PFSK-1 (cell line): ENCODE data around the gene ABCC1.

Experiments used
- FOXP2 ChIP-seq: optimal IDR thresholded peaks from 2 replicates; pipeline ENCODE3; 2011; ENCODE audit warnings: borderline replicate concordance, control low read depth, inconsistent platforms; ENCODE audit not compliant: insufficient read depth; ENCODE audit errors: extremely low read length, extremely low read depth
- POLR2AphosphoS5 ChIP-seq: IDR thresholded peaks from 2 replicates; pipeline ENCODE4 v1.6.1; 2012; ENCODE audit warnings: low read depth, mild to moderate bottlenecking, control low read depth, low read length, moderate library complexity
- SIN3A ChIP-seq: IDR thresholded peaks from 2 replicates; pipeline ENCODE4 v1.6.1; 2012; ENCODE audit warnings: mild to moderate bottlenecking, low read length, moderate library complexity, borderline replicate concordance; ENCODE audit not compliant: insufficient read depth
- TAF1 ChIP-seq: IDR thresholded peaks from 2 replicates; pipeline ENCODE4 v1.6.1; 2012; ENCODE audit warnings: low read length, control low read depth, borderline replicate concordance; ENCODE audit not compliant: insufficient read depth
- TF ChIP-seq, protein P1 (sequence below), 2 experiments: IDR thresholded peaks; 2 replicates each; pipeline versions ENCODE4 v1.6.1 to v1.8.0; 2011 to 2012; ENCODE audit warnings: low read depth in 2 of 2, low read length in 2 of 2, control low read depth in 1 of 2, inconsistent platforms in 1 of 2, mild to moderate bottlenecking in 1 of 2, moderate library complexity in 1 of 2; ENCODE audit not compliant: insufficient read depth in 1 of 2

Gene ABCC1

DNA sequence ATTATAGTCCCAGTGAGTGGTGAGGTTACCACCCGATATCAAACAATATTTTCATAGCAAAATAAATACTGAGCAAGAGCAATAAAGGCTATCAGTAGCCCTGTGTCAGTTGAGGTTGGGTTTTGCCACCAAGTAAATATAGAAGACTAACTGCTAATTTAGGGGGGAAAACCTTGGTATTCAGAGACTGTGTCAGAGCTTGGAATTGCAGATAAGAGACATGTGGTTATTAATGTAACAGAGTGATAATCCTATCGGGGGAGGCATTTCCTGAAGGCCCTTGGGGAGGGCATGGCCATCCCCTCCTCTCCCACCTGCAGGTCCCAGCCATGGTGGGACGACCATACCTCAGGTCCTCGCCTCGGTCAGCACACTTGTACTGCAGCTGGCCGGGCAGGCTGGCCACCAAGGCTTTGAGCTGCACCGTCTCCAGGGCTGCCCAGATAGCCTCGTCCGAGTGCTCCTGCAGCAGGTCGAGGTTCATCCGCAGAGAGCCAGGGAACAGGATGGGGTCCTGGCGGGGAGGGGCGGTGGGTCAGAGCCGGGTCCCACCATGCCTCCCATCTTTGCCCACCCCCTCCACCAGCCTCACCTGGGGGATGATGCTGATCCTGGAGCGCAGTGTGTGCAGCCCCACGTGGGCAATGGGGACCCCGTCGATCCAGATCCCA lies 205.0 kb downstream of the ABCC1 start:
- TF ChIP-seq, protein P1, sequence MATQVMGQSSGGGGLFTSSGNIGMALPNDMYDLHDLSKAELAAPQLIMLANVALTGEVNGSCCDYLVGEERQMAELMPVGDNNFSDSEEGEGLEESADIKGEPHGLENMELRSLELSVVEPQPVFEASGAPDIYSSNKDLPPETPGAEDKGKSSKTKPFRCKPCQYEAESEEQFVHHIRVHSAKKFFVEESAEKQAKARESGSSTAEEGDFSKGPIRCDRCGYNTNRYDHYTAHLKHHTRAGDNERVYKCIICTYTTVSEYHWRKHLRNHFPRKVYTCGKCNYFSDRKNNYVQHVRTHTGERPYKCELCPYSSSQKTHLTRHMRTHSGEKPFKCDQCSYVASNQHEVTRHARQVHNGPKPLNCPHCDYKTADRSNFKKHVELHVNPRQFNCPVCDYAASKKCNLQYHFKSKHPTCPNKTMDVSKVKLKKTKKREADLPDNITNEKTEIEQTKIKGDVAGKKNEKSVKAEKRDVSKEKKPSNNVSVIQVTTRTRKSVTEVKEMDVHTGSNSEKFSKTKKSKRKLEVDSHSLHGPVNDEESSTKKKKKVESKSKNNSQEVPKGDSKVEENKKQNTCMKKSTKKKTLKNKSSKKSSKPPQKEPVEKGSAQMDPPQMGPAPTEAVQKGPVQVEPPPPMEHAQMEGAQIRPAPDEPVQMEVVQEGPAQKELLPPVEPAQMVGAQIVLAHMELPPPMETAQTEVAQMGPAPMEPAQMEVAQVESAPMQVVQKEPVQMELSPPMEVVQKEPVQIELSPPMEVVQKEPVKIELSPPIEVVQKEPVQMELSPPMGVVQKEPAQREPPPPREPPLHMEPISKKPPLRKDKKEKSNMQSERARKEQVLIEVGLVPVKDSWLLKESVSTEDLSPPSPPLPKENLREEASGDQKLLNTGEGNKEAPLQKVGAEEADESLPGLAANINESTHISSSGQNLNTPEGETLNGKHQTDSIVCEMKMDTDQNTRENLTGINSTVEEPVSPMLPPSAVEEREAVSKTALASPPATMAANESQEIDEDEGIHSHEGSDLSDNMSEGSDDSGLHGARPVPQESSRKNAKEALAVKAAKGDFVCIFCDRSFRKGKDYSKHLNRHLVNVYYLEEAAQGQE (IDR thresholded peaks at IDR 0.05; ENCODE audit: insufficient read depth in 1 of 2, low read depth in 2 of 2, low read length in 2 of 2): no peak
- TF ChIP-seq FOXP2 (no peak), POLR2AphosphoS5 (no peak), TAF1 (no peak), SIN3A (no peak)

DNA sequence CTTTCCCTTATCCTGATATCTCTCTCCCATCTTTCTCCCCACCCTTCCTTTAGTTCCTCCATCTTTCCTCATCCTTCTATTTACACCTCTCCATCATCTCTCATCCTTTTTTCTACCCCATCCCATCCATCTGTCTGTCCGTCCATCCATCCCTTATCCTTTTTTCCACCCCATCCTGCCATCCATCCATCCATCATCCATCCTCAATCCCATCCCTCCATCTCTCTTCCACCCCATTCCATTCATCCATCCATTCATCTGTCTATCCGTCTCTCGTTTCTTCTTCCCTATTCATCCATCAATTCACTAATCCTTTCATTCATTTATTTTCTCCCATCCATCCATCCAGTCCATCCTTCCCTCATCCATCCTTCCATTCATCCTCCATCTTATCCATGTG lies 205.8 kb downstream of the ABCC1 start:
- TF ChIP-seq SIN3A: no peak

DNA sequence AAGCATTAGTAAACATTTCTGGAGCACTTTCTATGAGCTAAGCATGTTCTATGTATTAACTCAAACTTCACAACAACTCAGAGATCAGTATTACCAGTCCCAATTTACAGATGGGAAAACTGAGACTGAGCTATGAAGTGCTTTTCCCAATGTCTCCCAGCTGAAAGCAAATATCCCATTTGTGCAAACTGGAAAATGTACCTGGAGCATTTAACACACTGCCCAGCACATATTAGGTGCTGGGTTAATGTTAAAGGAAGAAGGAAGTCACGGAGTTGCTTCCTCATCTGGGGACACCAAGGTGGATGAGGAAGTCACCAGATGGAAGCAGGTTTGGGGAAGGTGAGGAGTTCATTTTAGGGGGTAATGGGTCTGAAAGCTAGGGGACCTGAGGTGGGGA lies 207.8 kb downstream of the ABCC1 start:
- TF ChIP-seq, protein P1 (IDR thresholded peaks at IDR 0.05; ENCODE audit: insufficient read depth in 1 of 2, low read depth in 2 of 2, low read length in 2 of 2): no peak
- TF ChIP-seq SIN3A: no peak

DNA sequence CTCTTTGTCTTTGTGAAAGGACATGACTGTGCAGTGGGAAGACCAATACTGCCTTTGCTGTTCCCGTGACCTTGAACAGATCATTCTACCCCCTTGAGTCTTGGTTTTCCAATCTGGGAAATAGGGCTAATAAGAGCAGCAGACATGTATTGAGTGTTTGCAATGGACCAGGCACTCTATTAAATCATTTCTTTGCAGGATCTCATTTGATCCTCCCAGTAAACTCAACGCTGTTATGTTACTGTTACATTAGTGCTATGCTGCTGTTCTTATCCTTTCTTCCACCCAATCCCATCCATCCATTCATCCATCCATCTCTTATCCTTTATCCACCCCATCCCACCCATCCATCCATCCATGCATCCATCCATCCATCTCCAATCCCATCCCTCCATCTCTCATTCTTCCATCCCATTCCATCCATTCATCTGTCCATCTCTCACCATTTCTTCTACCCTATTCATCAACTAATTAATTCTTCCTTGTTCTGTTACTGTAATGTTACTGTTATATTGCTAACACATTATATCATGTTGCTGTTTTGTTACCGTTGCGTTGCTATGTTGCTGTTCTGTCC lies 208.8 kb downstream of the ABCC1 start:
- TF ChIP-seq POLR2AphosphoS5 (no peak), TAF1 (no peak), FOXP2 (no peak), SIN3A (no peak)
- TF ChIP-seq, protein P1 (IDR thresholded peaks at IDR 0.05; ENCODE audit: insufficient read depth in 1 of 2, low read depth in 2 of 2, low read length in 2 of 2): no peak

DNA sequence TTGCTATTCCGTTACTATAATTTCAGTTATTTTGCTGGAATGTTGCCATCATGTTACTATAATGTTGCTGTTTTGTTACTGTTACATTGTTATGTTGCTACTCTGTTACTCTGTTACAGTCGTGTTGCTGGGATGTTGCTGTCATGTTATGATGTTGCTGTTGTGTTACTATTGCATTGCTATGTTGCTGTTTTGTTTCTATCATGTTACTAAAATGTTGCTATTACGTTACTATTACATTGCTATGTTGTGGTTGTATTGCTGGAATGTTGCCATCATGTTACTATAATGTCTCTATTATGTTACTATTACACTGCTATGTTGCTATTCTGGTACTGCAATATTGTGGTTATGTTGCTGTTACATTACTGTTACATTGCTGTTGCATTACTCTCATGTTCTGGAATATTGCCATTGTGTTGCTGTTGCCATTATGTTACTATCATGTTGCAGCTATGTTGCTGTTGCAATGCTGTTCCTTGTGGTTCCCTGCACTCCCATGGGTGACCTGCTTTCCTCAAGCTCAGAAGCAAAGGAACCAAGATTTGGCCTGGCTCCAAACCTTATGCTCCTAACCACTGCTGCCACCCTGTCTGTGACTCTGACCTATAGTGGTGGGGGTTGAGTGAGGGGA lies 209.4 kb downstream of the ABCC1 start:
- no peak for TF ChIP-seq FOXP2
- TF ChIP-seq, protein P1 (IDR thresholded peaks at IDR 0.05; ENCODE audit: insufficient read depth in 1 of 2, low read depth in 2 of 2, low read length in 2 of 2): no peak
- no peak for TF ChIP-seq POLR2AphosphoS5
